Stimulated activated CD4-positive, alpha-beta T cell treated with anti-CD3 and anti-CD28 coated beads, Interleukin-12 subunit alpha, Interleukin-12 subunit beta, amount 100 ng/mL, for 4 hours (primary cell): Measurements from ENCODE around the gene ELFN2.

Experiments
- DNase-seq: peaks from one replicate; pipeline ENCODE4 v3.0.0-alpha.2; 2020

Gene ELFN2

DNA sequence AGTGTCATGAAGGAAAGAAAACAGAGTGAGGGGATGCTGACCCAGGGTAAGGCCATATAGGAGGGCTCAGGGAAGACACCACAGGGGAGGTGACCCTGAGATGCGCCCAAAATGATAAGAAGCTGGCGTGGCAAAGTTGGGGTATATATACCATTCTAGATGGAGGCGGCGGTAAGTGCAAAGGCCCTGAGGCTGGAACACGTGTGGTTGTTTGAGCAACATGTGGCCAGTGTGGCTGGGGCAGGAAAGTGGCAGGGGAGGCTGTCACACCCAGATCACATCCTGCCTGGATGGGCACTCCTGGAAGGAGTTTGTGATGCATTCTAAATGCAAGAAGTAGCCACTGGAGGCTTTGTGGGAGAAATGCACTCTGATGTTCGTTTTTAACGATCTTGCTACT is 74.8 kb downstream of the ELFN2 start:
- no peak for DNase-seq

- no peak for DNase-seq
These were observed 76.0 kb downstream of the ELFN2 start for GRCh38 chr22:37351232-37351631.

GRCh38 chr22:37349043-37349814 is 78.0 kb downstream of the ELFN2 start:
- DNase-seq, result no peak

DNA sequence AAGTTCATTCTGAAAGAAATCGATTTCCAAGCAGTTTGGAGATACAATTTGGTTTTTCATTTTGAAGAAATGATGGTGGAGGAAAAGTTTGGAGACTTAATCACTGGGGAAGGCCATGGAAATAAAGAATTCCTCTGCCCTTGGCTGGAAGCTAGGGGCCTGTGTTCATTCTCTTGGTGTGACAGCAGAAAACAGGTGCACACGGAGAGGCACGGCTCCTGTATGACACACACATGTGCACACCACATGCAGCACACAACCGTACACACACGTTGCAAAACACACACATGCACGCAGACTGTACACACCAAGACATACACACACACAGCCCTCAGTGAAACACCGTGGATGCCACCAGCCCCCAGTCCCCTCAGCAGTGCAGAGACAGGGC is 80.8 kb downstream of the ELFN2 start:
- no peak for DNase-seq

- DNase-seq, result no peak
These were observed 81.3 kb downstream of the ELFN2 start for GRCh38 chr22:37345863-37346504.

GRCh38 chr22:37344735-37345449 is 82.4 kb downstream of the ELFN2 start:
- no peak for DNase-seq

DNA sequence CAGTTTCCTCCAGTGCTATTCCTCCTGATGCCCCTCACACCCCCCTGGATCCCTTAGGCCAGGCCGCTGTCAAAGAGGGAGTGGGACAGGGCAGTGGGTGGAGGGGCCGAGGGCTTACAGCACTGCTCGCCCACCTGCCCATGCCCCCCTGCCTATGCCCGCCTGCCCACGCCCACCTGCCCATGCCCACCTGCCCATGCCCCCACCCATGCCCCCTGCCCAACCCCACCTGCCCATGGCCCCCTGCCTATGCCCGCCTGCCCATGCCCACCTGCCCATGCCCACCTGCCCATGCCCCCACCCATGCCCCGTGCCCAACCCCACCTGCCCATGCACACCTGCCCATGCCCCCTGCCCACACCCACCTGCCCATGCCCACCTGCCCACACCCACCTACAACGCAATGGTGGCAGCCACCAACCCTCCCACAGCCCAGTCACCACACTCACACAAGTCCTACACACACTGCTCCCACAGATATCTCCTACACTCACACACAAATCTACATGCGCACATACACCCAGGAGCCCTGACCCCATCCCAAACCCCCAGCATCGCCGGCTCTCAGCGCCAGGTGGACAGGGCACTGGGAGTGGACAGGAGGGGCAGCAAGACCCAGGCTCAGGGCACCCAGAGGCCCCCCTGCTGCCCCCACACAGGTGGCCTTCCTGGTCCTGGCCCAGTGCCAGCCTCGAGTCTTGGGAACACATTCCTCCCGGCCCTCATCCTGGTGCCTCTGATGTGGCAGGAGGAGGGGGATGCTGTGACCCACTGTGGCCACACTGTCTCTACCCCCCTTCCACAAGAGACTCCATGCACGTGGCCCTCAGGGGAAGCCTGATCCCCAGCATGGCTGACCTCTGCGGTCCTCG is 83.2 kb downstream of the ELFN2 start:
- no peak for DNase-seq

DNA sequence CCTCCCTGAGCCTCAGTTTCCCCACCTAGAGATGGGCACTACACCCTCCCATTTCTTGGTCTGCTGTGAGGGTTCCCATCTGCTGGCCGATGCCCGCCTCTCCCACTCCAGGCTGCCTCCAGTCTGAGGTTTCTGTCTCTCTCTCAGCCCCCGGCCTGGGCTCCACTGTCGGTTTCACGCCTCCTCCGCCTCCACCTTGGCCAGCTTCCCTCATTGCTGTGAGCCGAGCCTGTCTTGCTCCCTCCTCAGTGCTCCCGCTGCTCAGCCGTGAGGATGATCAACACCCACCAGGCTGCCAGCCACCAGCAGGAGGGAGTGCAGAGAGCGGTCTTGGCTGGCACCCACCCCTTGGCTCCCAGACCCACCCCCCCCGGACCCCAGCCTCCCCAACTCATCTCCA is 83.9 kb downstream of the ELFN2 start:
- DNase-seq, result no peak

DNA sequence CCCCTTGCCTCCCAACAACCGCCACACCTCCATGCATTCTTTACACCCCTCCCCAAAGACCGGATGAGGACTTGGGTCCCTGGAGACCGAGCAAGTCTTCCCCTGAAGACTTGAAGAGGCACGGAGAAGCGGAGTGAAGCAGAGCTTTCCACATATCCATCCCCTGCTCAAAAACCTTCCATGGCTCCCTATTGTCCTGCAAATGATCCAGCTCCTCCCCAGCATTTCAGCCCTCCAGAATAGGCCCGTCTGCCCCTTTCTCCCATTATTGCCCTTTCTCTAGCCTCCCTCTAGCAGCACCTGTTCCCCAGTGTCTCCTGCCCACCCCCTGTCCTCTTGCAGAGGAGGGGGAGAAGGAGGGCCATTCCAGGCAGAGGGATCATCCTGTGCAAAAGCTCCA is 85.2 kb downstream of the ELFN2 start:
- DNase-seq, result no peak

DNA sequence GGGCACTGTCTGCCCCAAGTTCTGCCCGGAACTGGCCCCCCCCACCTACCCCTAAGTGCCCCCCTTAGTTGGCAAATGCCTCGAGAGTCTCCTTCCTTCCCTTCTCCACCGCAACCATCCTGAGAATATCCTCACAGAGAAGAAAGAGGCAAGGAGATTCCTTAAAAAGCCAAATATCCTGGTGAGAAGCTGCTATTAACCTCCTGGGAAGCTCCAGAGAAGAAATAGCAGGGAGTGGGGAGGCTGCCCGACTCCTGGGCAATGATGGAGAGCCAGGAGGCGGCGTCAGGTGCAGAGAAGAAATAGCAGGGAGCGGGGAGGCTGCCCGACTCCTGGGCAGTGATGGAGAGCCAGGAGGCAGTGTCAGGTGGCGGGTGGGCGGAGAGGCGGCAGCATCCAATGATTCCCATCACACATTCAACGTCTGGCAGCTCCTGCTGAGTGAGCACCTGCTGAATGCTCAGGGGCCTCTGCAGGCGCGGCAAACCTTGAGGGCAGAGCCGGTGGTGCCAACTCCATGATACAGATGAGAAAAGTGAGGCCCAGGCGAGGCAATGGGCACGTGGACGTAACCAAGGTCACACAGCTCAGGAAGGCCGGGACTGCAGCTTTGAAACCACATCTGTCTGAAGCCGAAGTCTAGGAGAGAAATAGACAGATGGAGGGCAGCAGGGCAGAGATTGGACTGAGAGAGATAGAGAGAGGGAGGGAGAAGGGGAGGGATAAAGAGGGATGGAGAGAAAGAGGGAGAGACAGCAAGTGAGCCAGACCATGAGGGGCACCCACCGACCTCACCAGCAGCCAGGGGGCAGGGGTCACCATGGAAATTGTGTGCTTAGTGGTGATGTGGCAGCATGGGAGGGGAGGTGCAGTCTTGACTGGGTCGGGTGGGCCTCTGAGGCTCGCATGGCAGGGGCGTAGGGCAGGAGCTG is 86.7 kb downstream of the ELFN2 start:
- no peak for DNase-seq

DNA sequence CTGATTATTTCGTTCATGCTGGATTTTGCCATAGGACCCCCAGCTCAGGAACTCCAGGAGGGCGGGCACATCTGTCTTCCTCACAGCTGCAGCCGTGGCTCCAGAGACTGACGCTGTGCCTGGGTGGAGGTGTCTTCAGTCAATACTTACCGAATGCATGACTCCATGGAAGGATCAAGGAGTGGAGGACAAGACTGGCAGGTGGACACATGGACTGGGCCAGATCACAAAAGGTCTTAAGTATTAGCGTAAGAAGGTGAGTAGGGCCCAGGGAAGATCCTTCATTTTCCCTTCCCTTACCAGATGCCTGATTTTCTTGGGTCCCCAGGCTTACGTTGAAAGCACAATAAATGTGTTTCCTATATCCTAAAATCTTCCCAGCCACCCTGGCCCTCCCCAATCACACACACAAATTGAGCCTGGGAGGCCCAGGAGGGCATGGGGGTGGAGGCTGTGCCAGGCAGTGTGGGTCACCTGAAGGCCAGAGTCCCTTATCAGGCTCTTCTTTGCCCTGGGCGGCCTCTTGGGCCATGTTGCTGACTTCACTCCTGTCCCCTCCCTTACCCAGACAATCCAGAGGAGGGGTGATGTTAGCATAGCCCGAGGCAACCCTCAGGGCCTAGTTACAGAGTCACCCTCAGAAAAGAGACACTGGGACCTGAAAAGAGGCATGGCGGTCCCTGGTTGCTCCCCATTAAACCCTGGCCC is 88.6 kb downstream of the ELFN2 start:
- no peak for DNase-seq

GRCh38 chr22:37337204-37337943 is 89.9 kb downstream of the ELFN2 start:
- DNase-seq, result no peak

DNA sequence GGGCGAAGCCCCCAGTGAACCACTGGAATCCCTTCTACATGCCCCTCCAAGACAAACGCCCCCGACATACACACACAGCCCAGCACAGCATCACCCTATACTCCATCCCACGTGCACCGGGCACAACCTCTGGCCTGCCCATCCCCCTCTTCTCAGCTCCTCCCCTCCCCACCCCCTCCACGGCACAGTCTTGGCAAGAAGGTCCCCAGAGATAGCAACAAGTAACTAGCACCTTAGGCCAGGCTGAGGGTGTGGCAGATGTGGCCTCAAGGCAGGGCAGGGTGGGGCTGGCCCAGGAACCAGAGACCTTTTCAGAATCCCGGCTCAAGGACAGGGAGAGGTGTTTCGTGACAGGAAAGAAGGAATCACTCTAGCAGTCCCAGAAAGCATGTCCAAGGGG is 90.7 kb downstream of the ELFN2 start:
- no peak for DNase-seq

DNA sequence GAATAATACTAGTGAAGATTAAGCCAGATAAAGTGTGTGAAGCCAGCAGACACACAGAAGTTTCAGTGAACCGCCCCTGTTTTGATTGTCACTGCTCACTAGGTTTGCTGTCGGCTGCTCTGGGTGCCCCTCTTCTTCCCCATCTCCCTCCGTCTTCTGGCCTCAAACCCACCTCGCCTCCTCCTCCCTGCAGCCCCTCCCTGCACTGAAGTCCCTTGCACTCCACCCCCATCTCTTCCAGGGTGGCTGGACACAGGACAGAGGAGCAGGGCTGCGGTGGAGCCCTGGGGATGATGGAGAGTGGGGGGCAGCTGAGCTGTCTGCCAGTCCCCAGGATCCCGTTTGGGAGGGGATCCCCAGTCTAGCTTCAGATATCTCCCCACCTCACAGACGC is 91.5 kb downstream of the ELFN2 start:
- no peak for DNase-seq

DNA sequence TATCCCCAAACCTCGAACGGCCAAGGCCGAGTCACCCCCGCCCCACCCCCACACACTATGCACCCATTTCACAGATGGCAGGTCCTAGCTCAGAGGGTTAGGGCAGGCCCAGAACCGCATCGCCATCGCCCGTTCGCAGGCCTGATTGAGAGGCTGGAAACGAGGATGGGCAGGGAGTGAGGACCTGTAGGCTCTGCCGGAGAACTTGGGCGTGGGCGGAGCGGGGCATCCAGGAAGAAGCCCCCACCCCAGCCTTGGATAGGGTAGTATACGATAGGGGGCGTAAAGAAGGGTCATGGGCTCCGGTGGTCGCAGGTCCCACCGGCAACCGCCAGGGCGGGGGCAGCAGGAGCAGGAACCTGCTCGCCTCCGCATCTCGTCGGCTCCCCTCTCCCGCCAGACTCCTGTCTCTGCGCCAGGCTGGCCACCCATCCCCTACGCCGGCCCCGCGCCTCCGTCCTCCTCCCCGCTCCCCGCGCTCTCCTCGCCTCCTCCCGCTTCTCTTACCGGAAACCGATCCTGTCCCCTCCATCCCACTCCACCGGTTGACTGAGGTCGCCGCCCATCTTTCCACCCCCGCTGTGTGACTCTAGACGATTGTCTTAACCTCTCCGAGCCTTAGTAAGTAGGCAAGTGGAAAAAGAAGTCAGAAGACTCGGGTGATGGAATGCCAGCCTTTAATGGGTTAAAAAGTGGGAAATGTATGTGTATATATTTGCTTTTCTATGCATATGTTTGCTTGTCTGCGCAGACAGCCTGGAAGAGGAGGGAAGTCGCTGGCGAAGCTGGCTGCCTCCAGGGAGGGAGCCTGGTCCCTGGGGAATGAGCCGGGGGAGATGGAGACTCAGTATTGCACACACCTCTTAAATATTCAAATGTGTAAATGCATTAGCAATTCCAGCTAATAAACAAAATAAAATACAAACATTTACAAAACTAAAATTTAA is 92.1 kb downstream of the ELFN2 start:
- DNase-seq, result no peak

DNA sequence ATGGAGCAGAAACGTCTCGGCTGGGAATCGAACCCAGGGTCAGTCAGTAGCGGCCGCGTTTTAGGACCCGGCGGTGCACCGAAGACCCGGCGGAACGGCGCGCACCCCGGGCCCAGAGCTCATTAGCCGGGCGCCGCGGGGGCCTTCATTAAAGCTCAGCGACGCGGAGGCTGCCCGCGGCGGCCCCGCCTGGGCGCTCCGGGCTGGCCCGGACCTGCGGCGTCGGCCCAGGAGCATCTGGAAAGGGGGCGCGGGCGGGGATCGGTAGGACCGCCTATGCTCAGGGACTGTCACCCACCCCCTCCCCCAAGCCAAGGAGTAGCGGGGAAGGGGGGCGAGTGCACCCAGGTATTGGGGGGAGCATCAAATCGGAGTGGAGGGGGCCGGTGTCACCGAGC is 92.8 kb downstream of the ELFN2 start:
- DNase-seq, result no peak

DNA sequence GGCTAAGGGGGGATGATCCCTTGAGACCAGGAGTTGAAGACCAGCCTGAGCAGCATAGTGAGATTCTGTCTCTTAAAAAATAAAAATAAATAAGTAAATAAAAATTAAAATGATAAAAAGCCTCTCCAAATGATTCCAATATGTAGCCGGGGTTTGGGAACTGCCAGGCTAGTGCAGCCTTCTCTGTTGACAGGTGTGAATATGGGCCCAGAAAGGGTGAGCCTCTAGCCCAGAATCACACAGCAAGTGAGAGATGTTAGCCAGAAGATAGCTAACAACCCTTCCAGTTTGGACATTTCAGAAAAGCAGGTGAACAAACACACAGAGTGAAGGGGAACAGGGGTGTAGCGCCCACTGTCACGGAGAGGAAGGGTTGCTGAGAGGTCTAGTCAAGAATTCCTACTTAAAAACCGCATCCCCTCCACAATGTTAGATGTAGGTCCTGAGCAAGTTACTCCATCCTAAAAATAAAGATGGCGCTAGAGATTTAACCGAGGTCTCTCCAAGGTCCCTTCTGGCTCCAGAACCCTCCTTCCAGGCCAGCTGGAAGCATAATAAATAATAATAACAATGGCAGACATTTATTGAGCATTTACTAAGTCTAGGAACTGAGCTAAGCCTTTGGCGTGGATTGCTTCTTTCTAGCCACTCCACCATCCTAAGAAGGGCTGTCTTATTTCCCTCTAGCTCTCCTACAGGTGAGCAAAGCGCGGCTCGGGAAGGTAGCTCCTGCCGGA is 93.4 kb downstream of the ELFN2 start:
- no peak for DNase-seq

- DNase-seq, result no peak
These were observed 95.3 kb downstream of the ELFN2 start for GRCh38 chr22:37331856-37332536.
